Right cardiac atrium (tissue), 5 donors: ENCODE results near the gene GRM8. TPM values are rescaled to one million over a fixed set of nuclear protein-coding genes. Genes with fewer than 3 reads are reported as not detected.

Experiments used
- ATAC-seq, 2 donors: fragments of 200-7000 bp; cut with Tn5 transposase; one replicate each; pipeline versions ENCODE4 v1.8.0 to v1.9.1; 2020; ENCODE audit warnings: moderate library complexity in 2 of 2, mild to moderate bottlenecking in 1 of 2
- DNase-seq, 3 donors: peaks; one replicate each; pipeline ENCODE4 v3.0.0-alpha.2; 2020
- H3K27ac ChIP-seq: one replicate; pipeline ENCODE4 v1.5.1; 2013; ENCODE audit warnings: mild to moderate bottlenecking, low read length, control low read depth, moderate library complexity
- H3K27me3 ChIP-seq: one replicate; pipeline ENCODE4 v1.6.1; 2013; ENCODE audit not compliant: control insufficient read depth, insufficient read depth
- H3K4me1 ChIP-seq: one replicate; pipeline ENCODE4 v1.6.1; 2013; ENCODE audit warnings: low read length; ENCODE audit not compliant: control insufficient read depth, insufficient read depth
- H3K4me3 ChIP-seq: one replicate; pipeline ENCODE4 v1.5.1; 2013; ENCODE audit warnings: low read length, control low read depth
- H3K9me3 ChIP-seq: one replicate; pipeline ENCODE4 v1.6.1; 2013; ENCODE audit warnings: low read length; ENCODE audit not compliant: control insufficient read depth
- WGBS: extraction: QIAGEN DNeasy Blood & Tissue Kit; methylation state at CpG from one replicate; pipeline ENCODE4 v1.1.7; 2013; 5-methylcytosine and 5-hydroxymethylcytosine counted together
- intact Hi-C, 4 donors: fragments of 100-400 bp; cut with DNase I; formaldehyde crosslinking; loops; one replicate each; pipeline versions ENCODE4 v1.11.0 to v1.14.0; 2022 to 2023
- polyA plus RNA-seq: library from polyadenylated mRNA; stranded (reverse); fragments of 200-250 nt; gene quantifications from one replicate; pipeline ENCODE4 v1.2.3, GENCODE V29; 2013
- total RNA-seq, 4 donors: library from RNA; stranded (reverse); fragmentation: NEBNext Ultra II Directional; extraction: Animal tissue kit (Norgen Biotek cat#: 25700); gene quantifications; one replicate each; pipeline ENCODE4 v1.2.1, GENCODE V29; 2021
- donor health status: healthy with polysubstance abuse.
- donor health status: DM: no; HTN: yes; CAD: no.
- donor health status: DM: no; HTN: no; CAD: no.
- donor health status: DM: no; HTN: yes; CAD: no; lungs with severe emphysema.
- donor health status: DM: yes; HTN: yes; CAD: no.

GRM8 gene
- total and polyA plus RNA-seq, 5 donors = 0.09 TPM; not detected in 4

- 70% methylated on average over 3 of the region's 3 CpGs for WGBS
- Histone ChIP-seq H3K4me3 (no peak overlapping the region), H3K27me3 (no peaks in the 10 kb centered on the region), H3K9me3 (no peaks in the 10 kb centered on the region), H3K4me1 (no peaks in the 10 kb centered on the region), H3K27ac (no peak overlapping the region)
- intact Hi-C loops = no loop called here
- DNase-seq (no peak), ATAC-seq (no peak)
Observed at GRCh38 chr7:126718419-126718818, 534.3 kb downstream of the GRM8 start.

DNA sequence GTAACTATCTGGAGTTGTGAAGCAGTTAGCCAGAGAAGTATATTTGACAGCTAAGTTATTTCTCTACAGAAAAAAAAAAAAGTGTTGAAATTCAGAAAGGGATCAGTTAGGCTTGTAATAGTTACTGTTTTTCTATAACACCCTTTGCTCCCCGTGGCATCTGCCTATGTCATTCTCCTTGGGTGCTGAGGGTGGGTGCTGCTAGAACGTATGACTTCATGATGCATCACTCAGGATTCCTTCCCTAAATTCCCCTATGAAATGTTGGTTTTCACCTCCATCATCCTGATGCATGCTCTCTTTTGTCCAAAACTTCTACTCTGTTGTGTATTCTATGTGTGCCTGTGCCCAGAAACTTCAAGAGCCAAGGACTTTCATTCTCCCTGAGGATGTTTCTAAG, 536.4 kb downstream of the GRM8 start:
- Histone ChIP-seq H3K27me3 (no peaks in the 10 kb centered on the region), H3K4me3 (no peak overlapping the region), H3K4me1 (no peaks in the 10 kb centered on the region), H3K27ac (no peak overlapping the region), H3K9me3 (no peaks in the 10 kb centered on the region)
- DNase-seq (no peak), ATAC-seq (no peak)
- intact Hi-C loops = no loop called here
- WGBS = 49% methylated on average over 2 of the region's 2 CpGs

- no peaks in the 10 kb centered on the region for H3K4me1 ChIP-seq
- no peaks in the 10 kb centered on the region for H3K27me3 ChIP-seq
- intact Hi-C loops = no loop called here
- ATAC-seq (no peak), DNase-seq (no peak)
- 60% methylated on average over 2 of the region's 2 CpGs for WGBS
- H3K27ac ChIP-seq = no peak overlapping the region
- H3K4me3 ChIP-seq = no peak overlapping the region
- no peaks in the 10 kb centered on the region for H3K9me3 ChIP-seq
Observed at GRCh38 chr7:126715076-126715475, 537.7 kb downstream of the GRM8 start.

DNA sequence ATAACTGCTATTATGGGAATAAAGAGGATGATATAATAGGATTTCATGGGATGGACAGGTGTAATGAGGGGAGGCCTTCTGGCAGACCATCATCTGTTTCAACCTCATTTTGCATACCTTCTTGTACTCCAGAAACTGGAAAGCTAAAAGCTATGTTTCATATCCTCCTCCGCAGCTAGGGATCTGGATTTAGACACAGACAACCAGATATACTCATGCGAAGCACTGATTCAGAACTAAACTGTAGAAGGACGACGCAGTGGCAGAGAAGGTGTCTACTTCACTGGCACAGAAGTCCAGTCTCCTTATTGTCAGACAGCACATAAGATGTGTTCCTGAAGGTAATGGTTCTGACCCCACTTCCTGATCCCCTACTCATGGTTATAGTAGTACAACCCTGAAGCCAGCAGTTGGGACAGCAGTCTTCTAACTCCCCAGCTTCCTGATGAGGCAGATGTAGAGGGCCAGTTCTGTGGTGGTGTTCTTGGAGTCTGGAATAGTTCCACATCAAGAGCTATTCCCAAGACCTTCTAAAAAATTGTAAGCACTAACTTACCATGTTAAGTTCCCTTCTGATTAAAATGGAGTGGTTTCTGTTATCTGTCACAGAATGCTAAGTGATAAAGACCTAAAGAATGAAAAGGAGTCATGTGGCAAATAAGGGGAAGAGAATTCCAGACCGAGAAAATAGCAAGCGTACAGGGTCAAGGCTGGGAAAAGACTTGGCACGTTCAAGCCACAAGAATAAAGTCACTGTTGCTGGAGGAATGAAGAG, 550.3 kb downstream of the GRM8 start:
- H3K4me1 ChIP-seq = no peaks in the 10 kb centered on the region
- no peak overlapping the region for H3K27ac ChIP-seq
- no peaks in the 10 kb centered on the region for H3K9me3 ChIP-seq
- intact Hi-C loops = no loop called here
- 61% methylated on average over 7 of the region's 7 CpGs for WGBS
- no peak overlapping the region for H3K4me3 ChIP-seq
- DNase-seq = no peak
- H3K27me3 ChIP-seq = no peaks in the 10 kb centered on the region
- no peak for ATAC-seq

GRCh38 chr7:126700807-126701604, 551.7 kb downstream of the GRM8 start:
- Histone ChIP-seq H3K27ac (no peak overlapping the region), H3K27me3 (no peaks in the 10 kb centered on the region), H3K4me1 (no peaks in the 10 kb centered on the region), H3K9me3 (no peaks in the 10 kb centered on the region), H3K4me3 (no peak overlapping the region)
- no peak for ATAC-seq
- intact Hi-C loops = no loop called here
- 9% methylated on average over 5 of the region's 5 CpGs for WGBS
- DNase-seq = peak in 1 of 3 donors; percentile 41

DNA sequence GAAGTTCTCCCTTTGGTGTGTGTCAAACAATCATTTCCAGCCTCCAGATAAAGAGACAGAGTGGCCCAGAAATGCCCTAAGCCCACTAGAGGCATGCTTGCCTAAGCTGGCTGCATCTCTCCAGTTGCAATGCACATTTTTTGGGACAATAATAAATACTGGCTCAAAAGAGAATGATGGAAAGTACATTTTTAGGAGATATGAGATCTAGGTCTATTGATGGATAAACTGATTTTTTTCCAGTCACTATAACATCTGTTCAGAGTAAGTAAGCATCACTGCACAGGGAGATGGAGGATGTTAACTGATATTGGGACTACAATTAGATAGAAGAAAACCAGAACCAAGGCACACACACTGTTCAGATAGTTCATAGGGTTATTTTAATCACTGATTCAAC, 553.0 kb downstream of the GRM8 start:
- Histone ChIP-seq H3K27ac (no peak overlapping the region), H3K4me3 (no peak overlapping the region), H3K4me1 (no peaks in the 10 kb centered on the region), H3K27me3 (no peaks in the 10 kb centered on the region), H3K9me3 (no peaks in the 10 kb centered on the region)
- DNase-seq = no peak
- intact Hi-C loops = no loop called here
- ATAC-seq = no peak

DNA sequence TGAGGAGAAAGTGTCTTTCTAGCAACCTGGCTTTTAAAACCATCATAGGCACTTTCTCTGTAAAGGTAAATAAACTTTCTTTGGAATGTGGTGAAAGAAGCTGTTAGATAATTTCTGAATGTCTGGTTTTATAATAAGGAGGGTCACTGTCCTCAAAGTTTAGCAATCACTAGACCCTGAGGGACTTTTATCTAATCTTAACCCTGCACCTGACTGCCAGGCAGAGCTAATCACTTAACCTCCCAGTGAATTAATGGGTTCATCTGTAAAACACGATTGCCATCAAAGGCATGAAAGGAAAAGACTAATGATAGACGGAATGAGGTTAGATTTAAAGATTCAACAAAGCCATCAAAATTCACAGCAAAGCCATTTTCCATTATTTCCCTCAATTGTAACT, 553.8 kb downstream of the GRM8 start:
- no peak overlapping the region for H3K4me3 ChIP-seq
- intact Hi-C loops = no loop called here
- DNase-seq = no peak
- 18% methylated on average over 2 of the region's 2 CpGs for WGBS
- no peaks in the 10 kb centered on the region for H3K9me3 ChIP-seq
- no peaks in the 10 kb centered on the region for H3K27me3 ChIP-seq
- H3K4me1 ChIP-seq = no peaks in the 10 kb centered on the region
- ATAC-seq = no peak
- no peak overlapping the region for H3K27ac ChIP-seq

DNA sequence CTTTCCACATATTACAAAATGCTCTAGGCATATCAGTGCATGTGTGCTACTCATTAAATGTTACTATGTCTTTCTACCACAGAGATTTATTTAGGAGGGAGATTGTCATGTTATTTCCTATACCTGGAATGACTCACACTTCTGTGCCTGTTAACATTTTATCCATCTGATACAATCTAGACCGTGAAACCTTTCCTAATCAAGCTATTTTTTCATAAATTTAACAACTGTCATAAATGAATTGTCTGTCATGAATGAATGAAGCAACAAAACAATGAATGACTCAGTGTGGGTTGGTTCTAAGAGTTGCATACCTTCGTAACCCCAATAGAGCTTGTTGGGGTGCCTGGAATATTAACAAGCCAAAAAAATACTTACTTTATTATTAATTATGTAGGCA, 554.3 kb downstream of the GRM8 start:
- intact Hi-C loops = no loop called here
- Histone ChIP-seq H3K4me3 (no peak overlapping the region), H3K27me3 (no peaks in the 10 kb centered on the region), H3K4me1 (no peaks in the 10 kb centered on the region), H3K9me3 (no peaks in the 10 kb centered on the region), H3K27ac (no peak overlapping the region)
- DNase-seq (no peak), ATAC-seq (no peak)
- WGBS = 61% methylated on average over 2 of the region's 2 CpGs

DNA sequence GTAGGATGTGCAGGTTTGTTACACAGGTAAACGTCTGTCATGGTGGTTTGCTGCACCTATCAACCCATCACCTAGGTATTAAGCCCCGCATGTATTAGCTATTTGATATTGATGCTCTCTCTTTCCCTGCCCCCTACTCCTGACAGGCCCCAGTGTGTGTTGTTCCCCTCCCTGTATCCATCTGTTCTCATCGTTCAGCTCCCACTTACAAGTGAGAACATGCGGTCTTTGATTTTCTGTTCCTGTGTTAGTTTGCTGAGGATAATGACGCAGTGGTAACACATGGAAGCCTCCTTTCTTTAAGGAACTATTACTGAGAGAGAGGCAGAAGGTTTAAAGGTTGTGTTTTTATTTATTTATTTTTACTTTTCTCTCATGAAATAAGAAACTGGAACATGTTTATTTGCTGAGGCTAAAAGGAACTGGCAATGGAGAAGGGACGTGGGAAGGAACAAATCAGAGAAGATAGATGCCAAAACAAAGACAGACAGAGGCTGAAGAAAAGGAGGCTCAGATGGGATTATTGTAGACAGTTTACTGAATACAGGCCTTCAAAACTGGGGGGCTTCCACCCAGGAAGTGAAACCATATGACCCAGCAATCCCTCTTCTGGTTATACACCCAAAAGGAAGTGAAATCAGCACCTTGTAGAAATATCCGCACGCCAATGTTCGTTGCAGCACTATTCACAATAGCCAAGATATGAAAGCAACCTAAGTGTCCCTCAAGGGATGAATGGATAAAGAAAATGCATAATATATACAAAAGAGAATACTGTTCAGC, 556.3 kb downstream of the GRM8 start:
- intact Hi-C loops = no loop called here
- H3K27ac ChIP-seq = no peak overlapping the region
- no peaks in the 10 kb centered on the region for H3K4me1 ChIP-seq
- 73% methylated on average over 9 of the region's 9 CpGs for WGBS
- ATAC-seq (no peak), DNase-seq (no peak)
- H3K27me3 ChIP-seq = no peaks in the 10 kb centered on the region
- no peak overlapping the region for H3K4me3 ChIP-seq
- H3K9me3 ChIP-seq = no peaks in the 10 kb centered on the region

GRCh38 chr7:126690848-126691751, 561.6 kb downstream of the GRM8 start:
- 85% methylated on average over 11 of the region's 11 CpGs for WGBS
- intact Hi-C loops = no loop called here
- Histone ChIP-seq H3K27me3 (no peaks in the 10 kb centered on the region), H3K27ac (no peak overlapping the region), H3K9me3 (no peaks in the 10 kb centered on the region), H3K4me3 (no peak overlapping the region), H3K4me1 (no peaks in the 10 kb centered on the region)
- DNase-seq (no peak), ATAC-seq (no peak)
